Measurements from ENCODE around the gene ABCB6.

Gene ABCB6

DNA sequence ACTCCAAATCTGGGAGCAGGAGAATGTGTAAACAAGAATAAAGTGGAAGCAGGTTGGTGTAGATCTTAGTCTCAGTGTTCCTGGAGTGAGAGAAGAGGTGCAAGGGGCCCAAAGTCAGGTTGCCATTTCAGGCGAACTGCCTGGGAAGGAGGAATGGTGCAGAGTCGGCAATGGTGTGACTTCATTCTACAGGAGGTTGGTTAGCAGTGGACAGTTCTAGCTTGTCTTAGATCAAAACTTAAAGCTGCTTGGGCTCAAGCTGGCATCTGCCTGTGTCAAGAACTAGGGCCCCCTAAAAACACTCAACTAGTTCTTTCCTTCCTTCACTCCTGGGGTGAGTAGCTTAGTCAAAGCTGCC lies 30.1 kb upstream of the ABCB6 start:
- TF ChIP-seq SIN3A (IDR thresholded peaks at IDR 0.05; ENCODE audit: borderline replicate concordance, insufficient read depth, low read length) (no peak), TAF1 (IDR thresholded peaks at IDR 0.05; ENCODE audit: borderline replicate concordance, insufficient read depth, low read length) (no peak), FOXP2 (optimal IDR thresholded peaks at IDR 0.05; ENCODE audit: borderline replicate concordance, extremely low read depth, extremely low read length, insufficient read depth) (no peak)
- TF ChIP-seq, protein P1, sequence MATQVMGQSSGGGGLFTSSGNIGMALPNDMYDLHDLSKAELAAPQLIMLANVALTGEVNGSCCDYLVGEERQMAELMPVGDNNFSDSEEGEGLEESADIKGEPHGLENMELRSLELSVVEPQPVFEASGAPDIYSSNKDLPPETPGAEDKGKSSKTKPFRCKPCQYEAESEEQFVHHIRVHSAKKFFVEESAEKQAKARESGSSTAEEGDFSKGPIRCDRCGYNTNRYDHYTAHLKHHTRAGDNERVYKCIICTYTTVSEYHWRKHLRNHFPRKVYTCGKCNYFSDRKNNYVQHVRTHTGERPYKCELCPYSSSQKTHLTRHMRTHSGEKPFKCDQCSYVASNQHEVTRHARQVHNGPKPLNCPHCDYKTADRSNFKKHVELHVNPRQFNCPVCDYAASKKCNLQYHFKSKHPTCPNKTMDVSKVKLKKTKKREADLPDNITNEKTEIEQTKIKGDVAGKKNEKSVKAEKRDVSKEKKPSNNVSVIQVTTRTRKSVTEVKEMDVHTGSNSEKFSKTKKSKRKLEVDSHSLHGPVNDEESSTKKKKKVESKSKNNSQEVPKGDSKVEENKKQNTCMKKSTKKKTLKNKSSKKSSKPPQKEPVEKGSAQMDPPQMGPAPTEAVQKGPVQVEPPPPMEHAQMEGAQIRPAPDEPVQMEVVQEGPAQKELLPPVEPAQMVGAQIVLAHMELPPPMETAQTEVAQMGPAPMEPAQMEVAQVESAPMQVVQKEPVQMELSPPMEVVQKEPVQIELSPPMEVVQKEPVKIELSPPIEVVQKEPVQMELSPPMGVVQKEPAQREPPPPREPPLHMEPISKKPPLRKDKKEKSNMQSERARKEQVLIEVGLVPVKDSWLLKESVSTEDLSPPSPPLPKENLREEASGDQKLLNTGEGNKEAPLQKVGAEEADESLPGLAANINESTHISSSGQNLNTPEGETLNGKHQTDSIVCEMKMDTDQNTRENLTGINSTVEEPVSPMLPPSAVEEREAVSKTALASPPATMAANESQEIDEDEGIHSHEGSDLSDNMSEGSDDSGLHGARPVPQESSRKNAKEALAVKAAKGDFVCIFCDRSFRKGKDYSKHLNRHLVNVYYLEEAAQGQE (IDR thresholded peaks at IDR 0.05; ENCODE audit: insufficient read depth in 1 of 2, low read depth in 2 of 2, low read length in 2 of 2), result no peak

DNA sequence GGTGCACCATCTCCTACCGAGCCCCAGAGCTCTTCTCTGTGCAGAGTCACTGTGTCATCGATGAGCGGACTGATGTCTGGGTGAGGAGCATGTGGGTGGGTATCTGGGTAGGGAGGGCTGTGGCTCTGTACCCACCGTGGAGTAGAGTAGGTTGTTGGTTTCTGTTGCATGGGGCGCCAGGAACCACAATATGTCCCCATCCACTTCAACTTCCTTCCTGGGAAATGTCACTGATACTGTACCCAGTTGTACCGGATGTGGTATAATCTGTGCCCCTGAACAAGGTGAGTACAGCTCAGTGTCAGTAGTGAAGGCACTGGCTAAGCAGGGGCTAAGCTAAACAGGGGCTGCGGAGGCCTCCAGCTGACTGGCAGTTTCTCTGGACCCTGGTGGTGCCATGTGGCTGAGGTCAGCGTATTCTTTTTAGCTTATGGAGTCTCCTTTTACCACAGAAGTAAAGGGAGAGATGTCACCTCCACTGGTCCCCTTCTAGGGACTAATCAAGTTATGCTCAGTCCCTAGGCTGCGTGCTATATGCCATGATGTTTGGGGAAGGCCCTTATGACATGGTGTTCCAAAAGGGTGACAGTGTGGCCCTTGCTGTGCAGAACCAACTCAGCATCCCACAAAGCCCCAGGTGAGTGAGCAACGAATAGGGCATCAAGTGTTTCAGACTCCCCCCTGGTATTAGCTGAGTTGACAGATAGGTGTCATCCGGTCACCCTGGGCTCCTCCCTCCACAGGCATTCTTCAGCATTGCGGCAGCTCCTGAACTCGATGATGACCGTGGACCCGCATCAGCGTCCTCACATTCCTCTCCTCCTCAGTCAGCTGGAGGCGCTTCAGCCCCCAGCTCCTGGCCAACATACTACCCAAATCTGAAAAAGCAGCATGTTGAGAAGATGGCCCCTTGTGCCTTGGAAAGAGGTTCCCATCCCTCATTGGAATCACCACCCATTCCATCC lies 29.2 kb upstream of the ABCB6 start:
- TF ChIP-seq, protein P1 (IDR thresholded peaks at IDR 0.05; ENCODE audit: insufficient read depth in 1 of 2, low read depth in 2 of 2, low read length in 2 of 2), result no peak
- no peak for TF ChIP-seq SIN3A (IDR thresholded peaks at IDR 0.05; ENCODE audit: borderline replicate concordance, insufficient read depth, low read length)
- no peak for TF ChIP-seq POLR2AphosphoS5 (IDR thresholded peaks at IDR 0.05; ENCODE audit: low read depth, low read length)
- no peak for TF ChIP-seq TAF1 (IDR thresholded peaks at IDR 0.05; ENCODE audit: borderline replicate concordance, insufficient read depth, low read length)
- TF ChIP-seq FOXP2 (optimal IDR thresholded peaks at IDR 0.05; ENCODE audit: borderline replicate concordance, extremely low read depth, extremely low read length, insufficient read depth), result no peak

DNA sequence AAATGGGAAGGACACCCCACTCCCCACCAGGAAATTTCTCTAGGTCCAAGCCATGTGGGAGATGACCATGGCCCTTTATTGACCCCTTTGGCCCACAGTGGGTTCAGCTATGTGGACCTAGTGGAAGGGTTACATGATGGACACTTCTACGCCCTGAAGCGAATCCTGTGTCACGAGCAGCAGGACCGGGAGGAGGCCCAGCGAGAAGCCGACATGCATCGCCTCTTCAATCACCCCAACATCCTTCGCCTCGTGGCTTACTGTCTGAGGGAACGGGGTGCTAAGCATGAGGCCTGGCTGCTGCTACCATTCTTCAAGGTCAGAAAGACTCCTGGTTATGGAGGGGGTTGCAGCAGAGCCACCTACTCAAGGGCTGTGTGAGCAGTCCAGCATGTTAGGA lies 27.8 kb upstream of the ABCB6 start:
- TF ChIP-seq FOXP2 (optimal IDR thresholded peaks at IDR 0.05; ENCODE audit: borderline replicate concordance, extremely low read depth, extremely low read length, insufficient read depth) (no peak), POLR2AphosphoS5 (IDR thresholded peaks at IDR 0.05; ENCODE audit: low read depth, low read length) (no peak), TAF1 (IDR thresholded peaks at IDR 0.05; ENCODE audit: borderline replicate concordance, insufficient read depth, low read length) (no peak), SIN3A (IDR thresholded peaks at IDR 0.05; ENCODE audit: borderline replicate concordance, insufficient read depth, low read length) (no peak)
- TF ChIP-seq, protein P1 (IDR thresholded peaks at IDR 0.05; ENCODE audit: insufficient read depth in 1 of 2, low read depth in 2 of 2, low read length in 2 of 2), result no peak

DNA sequence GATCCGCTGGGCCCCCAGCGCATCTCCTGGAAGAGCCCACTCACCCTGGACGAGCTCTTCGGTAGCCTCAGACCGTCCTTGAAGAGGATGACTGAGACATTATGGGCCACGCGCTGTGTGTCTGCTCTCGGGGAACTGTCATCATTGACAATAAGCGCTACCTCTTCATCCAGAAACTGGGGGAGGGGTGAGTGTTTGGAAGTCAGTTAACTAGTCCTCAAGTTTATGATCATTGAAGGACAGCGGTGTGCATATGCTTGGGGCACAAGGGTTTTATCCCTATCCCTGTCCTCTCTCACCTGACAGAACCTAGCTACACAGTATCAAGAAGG lies 27.1 kb upstream of the ABCB6 start:
- no peak for TF ChIP-seq SIN3A (IDR thresholded peaks at IDR 0.05; ENCODE audit: borderline replicate concordance, insufficient read depth, low read length)

DNA sequence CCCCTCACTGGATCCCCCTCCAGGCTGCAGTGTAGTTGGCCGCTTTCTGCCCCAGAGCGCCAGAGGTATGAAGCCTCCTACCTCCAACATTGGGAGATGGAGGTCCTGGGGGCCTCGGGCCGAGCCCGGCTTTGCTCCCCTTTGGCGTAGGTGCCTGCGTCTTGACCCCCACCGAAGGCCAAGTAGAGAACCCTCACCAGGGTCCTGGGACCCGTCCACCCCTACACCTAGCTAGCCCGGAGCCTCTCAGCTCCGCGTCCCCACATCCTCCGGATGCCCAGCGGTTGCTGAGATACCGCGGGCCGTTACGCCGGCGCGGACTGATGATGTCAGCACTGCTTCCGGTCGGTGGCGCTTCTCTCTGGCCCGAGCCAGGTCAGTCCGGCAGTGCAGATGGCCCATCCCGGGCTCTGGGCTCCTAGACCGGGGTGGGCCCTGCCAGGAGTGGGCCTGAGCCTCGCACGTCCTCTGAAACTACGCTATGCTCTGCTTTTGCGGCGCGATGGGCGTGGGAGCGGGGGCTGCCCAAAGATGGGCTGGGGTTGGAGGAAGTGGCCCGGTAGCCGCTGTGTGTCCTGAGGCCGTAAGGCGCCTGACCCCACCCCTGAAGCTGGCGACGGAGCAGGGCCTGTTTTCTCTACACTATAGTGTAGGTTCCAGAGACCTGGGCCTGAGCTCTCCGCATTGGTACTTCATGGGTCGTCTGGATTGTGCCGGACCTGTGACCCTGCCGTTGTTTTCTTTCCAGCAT lies 26.6 kb upstream of the ABCB6 start, which contains the start of the genes GLB1L and STK16:
Gene GLB1L (minus strand): TSS at position 297 of the 751 bp plus-strand sequence. CDS start 1,871 bp downstream, outside the sequence.
Gene STK16 (plus strand): TSS at position 332 of the 751 bp plus-strand sequence. CDS start 521 bp downstream, outside the sequence.
- TF ChIP-seq SIN3A (IDR thresholded peaks at IDR 0.05; ENCODE audit: borderline replicate concordance, insufficient read depth, low read length) (peak; percentile 60; the same call in 1 of the 2 replicates), FOXP2 (optimal IDR thresholded peaks at IDR 0.05; ENCODE audit: borderline replicate concordance, extremely low read depth, extremely low read length, insufficient read depth) (peak; percentile 73), POLR2AphosphoS5 (IDR thresholded peaks at IDR 0.05; ENCODE audit: low read depth, low read length) (peak; percentile 90), TAF1 (IDR thresholded peaks at IDR 0.05; ENCODE audit: borderline replicate concordance, insufficient read depth, low read length) (peak; percentile 59; the same call in 1 of the 2 replicates)
- TF ChIP-seq, protein P1 (IDR thresholded peaks at IDR 0.05; ENCODE audit: insufficient read depth in 1 of 2, low read depth in 2 of 2, low read length in 2 of 2), result 0 out of 4 replicates have a peak, but pooled peaks of 1 of the 2 experiments have one; percentile 17

Measured in PFSK-1 (cell line).